ENCODE measurements around the gene NPAS3. TPM values are rescaled to one million over a fixed set of nuclear protein-coding genes. Genes with fewer than 3 reads are reported as not detected.

The NPAS3 gene
- total RNA-seq, 1 experiment from 2014 or later = not detected

- DNase-seq (ENCODE audit: low spot score) = no peak
- in situ Hi-C loops (cut with HindIII; ENCODE audit: low sequenced_read_pairs) = no loop called here
Measured at GRCh38 chr14:33851931-33852330, 913.3 kb downstream of the NPAS3 start.
